Activated CD8-positive, alpha-beta T cell treated with anti-CD3 and anti-CD28 coated beads for 36 hours (primary cell): ENCODE measurements around the gene NFIC. TPM values are rescaled to one million over a fixed set of nuclear protein-coding genes. Genes with fewer than 3 reads are reported as not detected.
"Not testable (repeated sequence)": the region's sequence is repeated elsewhere in the genome, so short reads cannot be mapped to it uniquely, and the experiment has no call there.

Source experiments
- ATAC-seq: fragments of 200-7000 bp; cut with Tn5 transposase; one replicate; pipeline ENCODE4 v1.10.0; 2021; ENCODE audit warnings: mild to moderate bottlenecking, moderate library complexity
- CTCF ChIA-PET: fragments of 350-600 bp; sonication (Branson Sonifier 250); formaldehyde crosslinking; loops from one replicate; lab custom pipeline; 2021; ENCODE audit warnings: antibody characterized with exemption; lab: Charles Lee
- POLR2A ChIA-PET: fragments of 350-600 bp; sonication (Branson Sonifier 250); formaldehyde crosslinking; loops from one replicate; lab custom pipeline; 2021; ENCODE audit warnings: antibody characterized with exemption; lab: Charles Lee
- DNase-seq: peaks from one replicate; pipeline ENCODE4 v3.0.0-alpha.2; 2020
- H3K27ac Mint-ChIP-seq: one replicate; pipeline ENCODE4 v1.8.0; 2021; ENCODE audit warnings: mild to moderate bottlenecking, mixed read lengths
- H3K27me3 Mint-ChIP-seq: one replicate; pipeline ENCODE4 v1.8.0; 2021; ENCODE audit warnings: mixed read lengths
- H3K36me3 Mint-ChIP-seq: one replicate; pipeline ENCODE4 v1.8.0; 2021; ENCODE audit warnings: low read depth, mixed read lengths
- H3K4me1 Mint-ChIP-seq: one replicate; pipeline ENCODE4 v1.8.0; 2021; ENCODE audit warnings: low read depth, mixed read lengths
- H3K4me3 Mint-ChIP-seq: one replicate; pipeline ENCODE4 v1.8.0; 2021; ENCODE audit warnings: mild to moderate bottlenecking, moderate library complexity, mixed read lengths
- H3K9me3 Mint-ChIP-seq: one replicate; pipeline ENCODE4 v1.8.0; 2021; ENCODE audit warnings: mixed read lengths
- CTCF ChIP-seq: fragments of 200-600 bp; IDR thresholded peaks from one replicate; pipeline ENCODE4 v1.8.0; 2022; ENCODE audit warnings: antibody characterized with exemption, mild to moderate bottlenecking
- intact Hi-C: fragments of 100-400 bp; cut with micrococcal nuclease; formaldehyde crosslinking; loops from one replicate; pipeline ENCODE4 v1.10.0; 2022
- total RNA-seq, 2 experiments: library from RNA; stranded (reverse); gene quantifications; one replicate each; pipeline ENCODE4 v1.2.3, GENCODE V29; 2021

The NFIC gene
- total RNA-seq, 2 experiments from 2014 or later, result 19.0 to 20.8 TPM

- Mint-ChIP-seq H3K4me3 (no peak overlapping the region), H3K9me3 (no peaks in the 10 kb centered on the region), H3K27me3 (no peaks in the 10 kb centered on the region), H3K4me1 (peaks cover 5% of the 10 kb centered on the region), H3K27ac (no peak overlapping the region), H3K36me3 (no peaks in the 10 kb centered on the region)
- TF ChIP-seq CTCF, result no peak
- POLR2A ChIA-PET, result no interaction called here
- DNase-seq (no peak), ATAC-seq (no peak)
- CTCF ChIA-PET, result interaction anchor here (1.3 to 2.3 kb wide), 2 partner anchors 10 to 81 kb away, joined by 3 to 7 read pairs; no protein-coding TSS in a partner anchor
- intact Hi-C loops, result no loop called here
Observed at GRCh38 chr19:3348042-3348441, 18.3 kb upstream of the NFIC start.

GRCh38 chr19:3348469-3348868 lies 17.9 kb upstream of the NFIC start:
- H3K4me3 Mint-ChIP-seq, H3K27me3 Mint-ChIP-seq, H3K9me3 Mint-ChIP-seq, POLR2A ChIA-PET, intact Hi-C loops, ATAC-seq, H3K36me3 Mint-ChIP-seq, DNase-seq, H3K27ac Mint-ChIP-seq, H3K4me1 Mint-ChIP-seq: not testable (repeated sequence)
- CTCF ChIA-PET, result interaction anchor here (1.3 kb wide), 1 partner anchor 10 kb away, joined by 3 read pairs; no protein-coding TSS in a partner anchor

- H3K9me3 Mint-ChIP-seq, result no peaks in the 10 kb centered on the region
- no peak for DNase-seq
Observed at GRCh38 chr19:3350014-3350663, 16.2 kb upstream of the NFIC start.

GRCh38 chr19:3351702-3352447 lies 14.5 kb upstream of the NFIC start:
- ATAC-seq (no peak), DNase-seq (no peak)
- TF ChIP-seq CTCF, result no peak
- Mint-ChIP-seq H3K27me3 (no peaks in the 10 kb centered on the region), H3K36me3 (no peaks in the 10 kb centered on the region), H3K4me3 (no peak overlapping the region), H3K4me1 (peaks cover under 1% of the 10 kb centered on the region), H3K9me3 (no peaks in the 10 kb centered on the region), H3K27ac (no peak overlapping the region)
- ChIA-PET CTCF (interaction anchor here (3.0 kb wide), 1 partner anchor 78 kb away, joined by 7 read pairs; no protein-coding TSS in a partner anchor), POLR2A (no interaction called here)
- intact Hi-C loops, result no loop called here

More at GRCh38 chr19:3350014-3350663, 16.2 kb upstream of the NFIC start:
- ATAC-seq, result no peak
- no peak overlapping the region for H3K27ac Mint-ChIP-seq
- H3K36me3 Mint-ChIP-seq, result no peaks in the 10 kb centered on the region
- H3K27me3 Mint-ChIP-seq, result no peaks in the 10 kb centered on the region
- no peak for TF ChIP-seq CTCF
- ChIA-PET POLR2A (interaction anchor here (0.9 kb wide), 1 partner anchor 8 kb away, joined by 3 read pairs; no protein-coding TSS in a partner anchor), CTCF (no interaction called here)
- intact Hi-C loops, result no loop called here
- no peaks in the 10 kb centered on the region for H3K4me1 Mint-ChIP-seq
- no peak overlapping the region for H3K4me3 Mint-ChIP-seq

- Mint-ChIP-seq H3K4me1 (peaks cover 12% of the 10 kb centered on the region), H3K9me3 (no peaks in the 10 kb centered on the region), H3K4me3 (no peak overlapping the region), H3K36me3 (no peaks in the 10 kb centered on the region), H3K27me3 (no peaks in the 10 kb centered on the region), H3K27ac (no peak overlapping the region)
- CTCF ChIA-PET, result interaction anchor here (3.0 kb wide), 1 partner anchor 76 kb away, joined by 7 read pairs; no protein-coding TSS in a partner anchor
- DNase-seq (no peak), ATAC-seq (no peak)
- TF ChIP-seq CTCF, result no peak
- intact Hi-C loops, result no loop called here
- POLR2A ChIA-PET, result no interaction called here
Observed at GRCh38 chr19:3353493-3353892, 12.9 kb upstream of the NFIC start.
